K562 (cell line): ENCODE data around the gene ZSWIM8. TPM values are rescaled to one million over a fixed set of nuclear protein-coding genes. Genes with fewer than 3 reads are reported as not detected.

ENCODE experiments used
- ATAC-seq: fragments of 200-7000 bp; cut with Tn5 transposase; 3 replicates; pipeline ENCODE4 v1.9.1; 2020; ENCODE audit warnings: moderate library complexity
- BruUV-seq: library from RNA; stranded (reverse); fragments of 400-500 nt; replicated peaks from 2 replicates; lab custom pipeline; 2021; lab: Mats Ljungman, UMichigan
- CTCF ChIA-PET: fragments of 300-600 bp; formaldehyde crosslinking; extraction: SDS; loops from one replicate; lab custom pipeline; 2021; ENCODE audit warnings: low intra/inter-chr PET ratio; lab: Yijun Ruan, JAX
- POLR2A ChIA-PET: fragments of 300-600, 350-650 bp; sonication (Branson Sonifier 250); formaldehyde crosslinking; extraction: SDS; loops from one replicate; lab custom pipeline; 2021; ENCODE audit warnings: antibody characterized with exemption, inconsistent platforms; lab: Yijun Ruan, JAX
- DNase-seq, 4 experiments: peaks; one replicate each; pipeline versions ENCODE4 v3.0.0 to v3.0.0-alpha.2; 2011 to 2018; ENCODE audit warnings: low spot score in 3 of 4, mixed read lengths in 3 of 4; ENCODE audit errors: extremely low read depth in 1 of 4
- FAIRE-seq: peaks from 2 replicates; lab custom pipeline; 2011; peaks lifted over from hg19 to GRCh38; lab: Jason Lieb, UNC
- H2AFZ ChIP-seq: 2 replicates; pipeline ENCODE4 v1.6.0; 2011; ENCODE audit warnings: low read depth, low read length, control low read depth, inconsistent platforms
- H3K27ac ChIP-seq: fragments of 200-600 bp; 3 replicates; pipeline ENCODE4 v1.8.0; 2011; ENCODE audit warnings: low read depth, mild to moderate bottlenecking, control low read depth, inconsistent platforms, low read length, moderate library complexity, mixed read lengths; ENCODE audit errors: extremely low read depth
- H3K27me3 ChIP-seq, 2 experiments: fragments of 300-600 bp in 1 of 2; 2 replicates in 1 of 2; 3 replicates in 1 of 2; pipeline versions ENCODE4 v1.6.0 to v1.8.0; 2011; ENCODE audit warnings: inconsistent platforms in 2 of 2, low read length in 2 of 2, mild to moderate bottlenecking in 1 of 2, mixed read lengths in 1 of 2, moderate library complexity in 1 of 2; ENCODE audit not compliant: control insufficient read depth in 2 of 2, insufficient read depth in 2 of 2
- H3K36me3 ChIP-seq: fragments of 300-600 bp; 3 replicates; pipeline ENCODE4 v1.8.0; 2011; ENCODE audit warnings: mild to moderate bottlenecking, low read length, inconsistent platforms; ENCODE audit not compliant: control insufficient read depth, insufficient read depth
- H3K4me1 ChIP-seq, 2 experiments: fragments of 200-600 bp in 1 of 2; replicated peaks in 1 of 2; 2 replicates in 1 of 2; 3 replicates in 1 of 2; pipeline versions ENCODE4 v1.5.1 to v1.8.0; 2011; ENCODE audit warnings: inconsistent platforms in 2 of 2, low read length in 2 of 2, mild to moderate bottlenecking in 1 of 2, mixed read lengths in 1 of 2, moderate library complexity in 1 of 2; ENCODE audit not compliant: control insufficient read depth in 2 of 2, insufficient read depth in 2 of 2
- H3K4me2 ChIP-seq: 2 replicates; pipeline ENCODE4 v1.6.1; 2011; ENCODE audit warnings: low read length, control low read depth, inconsistent platforms, mixed read lengths; ENCODE audit not compliant: insufficient read depth
- H3K4me3 ChIP-seq: fragments of 200-600 bp; sonication (generic), shearing (Covaris generic); 2 replicates; pipeline ENCODE4 v1.5.1; 2016; ENCODE audit warnings: control low read depth, inconsistent platforms
- H3K79me2 ChIP-seq: fragments of 200-600 bp; 3 replicates; pipeline ENCODE4 v1.8.0; 2011; ENCODE audit warnings: low read length, inconsistent platforms; ENCODE audit not compliant: control insufficient read depth, insufficient read depth
- H3K9ac ChIP-seq, 2 experiments: 2 replicates each; pipeline versions ENCODE4 v1.6.0 to v1.6.1; 2011; ENCODE audit warnings: low read depth in 2 of 2, low read length in 2 of 2, control low read depth in 1 of 2, inconsistent platforms in 1 of 2, mild to moderate bottlenecking in 1 of 2, mixed read lengths in 1 of 2; ENCODE audit not compliant: insufficient read depth in 1 of 2
- H3K9me1 ChIP-seq: one replicate; pipeline ENCODE4 v1.6.0; 2011; ENCODE audit warnings: inconsistent platforms, mild to moderate bottlenecking, low read length, moderate library complexity; ENCODE audit not compliant: control insufficient read depth, insufficient read depth
- H3K9me3 ChIP-seq: replicated peaks from 2 replicates; pipeline ENCODE4 v1.5.1; 2011; ENCODE audit warnings: low read depth, low read length, inconsistent platforms; ENCODE audit not compliant: control insufficient read depth, insufficient read depth
- H4K20me1 ChIP-seq: replicated peaks from 2 replicates; pipeline ENCODE4 v1.6.1; 2011; ENCODE audit warnings: low read length, inconsistent platforms, mixed read lengths; ENCODE audit not compliant: control insufficient read depth, insufficient read depth
- ATF1 ChIP-seq, 2 experiments: fragments of 450-650 bp in 1 of 2; IDR thresholded peaks; 2 replicates each; pipeline ENCODE4 v1.6.1; 2016; ENCODE audit warnings: missing compliant biosample characterization in 1 of 2, missing genetic modification characterization in 1 of 2
- HDAC8 ChIP-seq: fragments of 450-650 bp; IDR thresholded peaks from 2 replicates; pipeline ENCODE4 v1.6.1; 2016; ENCODE audit warnings: mild to moderate bottlenecking, missing genetic modification characterization, moderate library complexity, missing compliant biosample characterization
- HNRNPUL1 ChIP-seq: fragments of 200-400 bp; formaldehyde crosslinking; IDR thresholded peaks from 2 replicates; pipeline ENCODE4 v1.6.1; 2017; ENCODE audit warnings: low read length
- JUN ChIP-seq, 2 experiments: sonication (generic) in 1 of 2; formaldehyde crosslinking in 1 of 2; IDR thresholded peaks; 2 replicates each; pipeline versions ENCODE4 v1.6.1 to v1.8.0; 2012 to 2022; ENCODE audit warnings: borderline replicate concordance in 2 of 2, mild to moderate bottlenecking in 2 of 2, improper control_type of control experiment in 1 of 2, low read depth in 1 of 2, low read length in 1 of 2, missing genetic modification reagents in 1 of 2
- MLLT1 ChIP-seq, 2 experiments: fragments of 450-650 bp; IDR thresholded peaks; 2 replicates each; pipeline ENCODE4 v1.6.1; 2016
- MXD1 ChIP-seq: fragments of 250-450 bp; sonication (Bioruptor Pico); IDR thresholded peaks from 2 replicates; pipeline ENCODE4 v1.8.0; 2021; ENCODE audit warnings: borderline replicate concordance, mild to moderate bottlenecking, moderate library complexity; ENCODE audit not compliant: poor library complexity, severe bottlenecking
- WHSC1 ChIP-seq: IDR thresholded peaks from one replicate; pipeline ENCODE4 v1.6.1; 2012; ENCODE audit warnings: low read length, control low read depth, inconsistent platforms
- ZBTB8A ChIP-seq: fragments of 450-650 bp; IDR thresholded peaks from 2 replicates; pipeline ENCODE4 v1.6.1; 2018; ENCODE audit warnings: mild to moderate bottlenecking, moderate library complexity; ENCODE audit not compliant: partially characterized antibody
- ZNF175 ChIP-seq: fragments of 200-800 bp; sonication (Bioruptor generic); IDR thresholded peaks from 2 replicates; pipeline ENCODE4 v1.6.1; 2016; ENCODE audit warnings: low read depth, mild to moderate bottlenecking, missing genetic modification characterization, missing compliant biosample characterization
- ZNF311 ChIP-seq: fragments of 250-450 bp; sonication (Bioruptor Pico); IDR thresholded peaks from 2 replicates; pipeline ENCODE4 v1.4.0; 2020; ENCODE audit warnings: mild to moderate bottlenecking, moderate library complexity
- WGBS: fragments of 100-300 bp; shearing (Covaris generic); methylation state at CpG from one replicate; pipeline ENCODE4 v1.1.6; 2016; ENCODE audit warnings: low coverage, mixed read lengths; ENCODE audit not compliant: insufficient coverage; ENCODE audit errors: missing lambda C conversion rate; 5-methylcytosine and 5-hydroxymethylcytosine counted together
- in situ Hi-C: fragments of 300-500 bp; cut with MboI; formaldehyde crosslinking; loops from 4 replicates; pipeline ENCODE4 v1.15.0; 2018; ENCODE audit warnings: inconsistent platforms, mixed read lengths
- intact Hi-C: fragments of 100-400 bp; cut with micrococcal nuclease; formaldehyde crosslinking; loops from 2 replicates; pipeline ENCODE4 v1.14.2; 2022
- polyA plus RNA-seq, 8 experiments: library from polyadenylated mRNA; depleted of rRNA in 4 of 8; stranded (reverse) in 5 of 8; unstranded in 3 of 8; fragments of >200 nt; fragmentation: Nextera tagmentation in 2 of 8; fragmentation: Illumina TruSeq in 1 of 8; extraction: Ambion mirVana in 2 of 8; extraction: Trizol in 1 of 8; gene quantifications; 2 replicates each; pipeline versions ENCODE4 v1.2.1 to v1.2.3, GENCODE V29; 2011 to 2014; ENCODE audit warnings: inconsistent platforms in 1 of 8, missing spikeins in 1 of 8
- total RNA-seq, 7 experiments: library from RNA; depleted of rRNA in 6 of 7; stranded (reverse); fragments of >200 nt in 6 of 7; fragmentation: Illumina TruSeq in 2 of 7; extraction: Trizol in 2 of 7; gene quantifications; 2 replicates each; pipeline versions ENCODE4 v1.2.1 to v1.2.3, GENCODE V29; 2011 to 2021; ENCODE audit warnings: low replicate concordance in 1 of 7
- TF ChIP-seq, protein P1 (sequence below): fragments of 450-650 bp; IDR thresholded peaks from 2 replicates; pipeline ENCODE4 v1.6.1; 2016; ENCODE audit warnings: missing biosample characterization, missing genetic modification characterization
- TF ChIP-seq, protein P2 (sequence below): fragments of 450-650 bp; IDR thresholded peaks from 2 replicates; pipeline ENCODE4 v1.6.1; 2017; ENCODE audit warnings: antibody characterized with exemption, mild to moderate bottlenecking

The ZSWIM8 gene
- total and polyA plus RNA-seq, 9 of the 15 experiments (the other 6 are each of a cell fraction or from before 2014, with no cell fraction given): 5.6 to 47.8 (median 26.7) TPM

DNA sequence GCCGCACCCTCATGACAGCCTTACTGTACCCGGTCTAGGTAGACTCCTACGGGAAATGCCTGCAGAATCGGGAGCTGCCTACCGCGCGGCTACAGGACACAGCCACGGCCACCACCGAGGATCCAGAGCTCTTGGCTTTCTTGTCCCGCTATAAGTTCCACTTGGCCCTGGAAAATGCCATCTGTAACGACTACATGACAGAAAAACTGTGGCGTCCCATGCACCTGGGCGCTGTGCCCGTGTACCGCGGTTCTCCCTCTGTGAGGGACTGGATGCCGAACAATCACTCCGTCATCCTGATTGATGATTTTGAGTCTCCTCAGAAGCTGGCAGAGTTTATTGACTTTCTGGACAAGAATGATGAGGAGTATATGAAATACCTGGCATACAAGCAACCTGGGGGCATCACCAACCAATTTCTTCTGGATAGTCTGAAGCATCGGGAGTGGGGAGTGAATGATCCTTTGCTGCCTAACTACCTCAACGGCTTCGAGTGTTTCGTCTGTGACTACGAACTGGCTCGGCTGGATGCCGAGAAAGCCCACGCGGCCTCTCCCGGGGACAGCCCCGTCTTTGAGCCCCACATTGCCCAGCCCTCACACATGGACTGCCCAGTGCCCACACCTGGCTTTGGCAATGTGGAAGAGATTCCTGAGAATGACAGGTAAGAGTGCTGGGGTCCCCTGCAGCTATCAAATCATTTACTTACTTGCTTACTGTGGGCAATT lies 12.1 kb upstream of the ZSWIM8 start:
- H3K27ac ChIP-seq: peak overlapping the region; percentile 91
- BruUV-seq: TSS peak; percentile 40
- DNase-seq (no peak), FAIRE-seq (peak; percentile 51), ATAC-seq (no peak; the same call in 2 of the 3 replicates)
- no peaks in the 10 kb centered on the region for H3K27me3 ChIP-seq
- H3K9ac ChIP-seq: peak overlapping the region; percentile 79 to 97
- H3K79me2 ChIP-seq: peaks cover 67% of the 10 kb centered on the region
- CTCF ChIA-PET: no interaction called here
- intact Hi-C loops: loop anchor here (5.0 kb wide), 1 partner anchor 159 kb away; no protein-coding TSS in a partner anchor
- 3% methylated on average over 29 of the region's 29 CpGs for WGBS
- H3K4me3 ChIP-seq: peak overlapping the region; percentile 74
- in situ Hi-C loops: loop anchor here (10.0 kb wide), 1 partner anchor 119 kb away; the partner anchor contains the start of gene SYNPO2L
- peaks cover 74% of the 10 kb centered on the region for H3K36me3 ChIP-seq
- peaks cover 21 to 29% of the 10 kb centered on the region in 2 experiments; a peak in 4 of 5 replicates for H3K4me1 ChIP-seq
- no peaks in the 10 kb centered on the region for H3K9me1 ChIP-seq
- POLR2A ChIA-PET: interaction anchor here (0.6 to 11.0 kb wide), 16 partner anchors 9 to 1453 kb away, joined by 3 to 137 read pairs (median 4); partner anchors contain the start of genes CHCHD1, SEC24C and ZSWIM8
- peaks cover 13% of the 10 kb centered on the region for H4K20me1 ChIP-seq
- peak overlapping the region; percentile 98 for H3K4me2 ChIP-seq
- H3K9me3 ChIP-seq: no peaks in the 10 kb centered on the region
- peak overlapping the region; percentile 94 for H2AFZ ChIP-seq
- no peak for TF ChIP-seq ZBTB8A
- 0 out of 2 replicates have a peak, but pooled peaks have one; percentile 0 for TF ChIP-seq ATF1 (CRISPR knock-in tag; IDR thresholded peaks at IDR 0.05)
- no peak for TF ChIP-seq ATF1 (tag; IDR thresholded peaks at IDR 0.05)
- no peak for TF ChIP-seq JUN (IDR thresholded peaks at IDR 0.05; ENCODE audit: borderline replicate concordance, low read depth, low read length)
- TF ChIP-seq JUN (CRISPR knock-in tag; IDR thresholded peaks at IDR 0.05; ENCODE audit: borderline replicate concordance): no peak
- TF ChIP-seq WHSC1: no peak
- TF ChIP-seq HDAC8 (tag): no peak
- no peak for TF ChIP-seq ZNF175 (CRISPR knock-in tag)
- TF ChIP-seq HNRNPUL1: no peak
- TF ChIP-seq, protein P1, sequence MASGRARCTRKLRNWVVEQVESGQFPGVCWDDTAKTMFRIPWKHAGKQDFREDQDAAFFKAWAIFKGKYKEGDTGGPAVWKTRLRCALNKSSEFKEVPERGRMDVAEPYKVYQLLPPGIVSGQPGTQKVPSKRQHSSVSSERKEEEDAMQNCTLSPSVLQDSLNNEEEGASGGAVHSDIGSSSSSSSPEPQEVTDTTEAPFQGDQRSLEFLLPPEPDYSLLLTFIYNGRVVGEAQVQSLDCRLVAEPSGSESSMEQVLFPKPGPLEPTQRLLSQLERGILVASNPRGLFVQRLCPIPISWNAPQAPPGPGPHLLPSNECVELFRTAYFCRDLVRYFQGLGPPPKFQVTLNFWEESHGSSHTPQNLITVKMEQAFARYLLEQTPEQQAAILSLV (tag): no peak
- no peak for TF ChIP-seq MLLT1 (IDR thresholded peaks at IDR 0.05)
- TF ChIP-seq, protein P2, sequence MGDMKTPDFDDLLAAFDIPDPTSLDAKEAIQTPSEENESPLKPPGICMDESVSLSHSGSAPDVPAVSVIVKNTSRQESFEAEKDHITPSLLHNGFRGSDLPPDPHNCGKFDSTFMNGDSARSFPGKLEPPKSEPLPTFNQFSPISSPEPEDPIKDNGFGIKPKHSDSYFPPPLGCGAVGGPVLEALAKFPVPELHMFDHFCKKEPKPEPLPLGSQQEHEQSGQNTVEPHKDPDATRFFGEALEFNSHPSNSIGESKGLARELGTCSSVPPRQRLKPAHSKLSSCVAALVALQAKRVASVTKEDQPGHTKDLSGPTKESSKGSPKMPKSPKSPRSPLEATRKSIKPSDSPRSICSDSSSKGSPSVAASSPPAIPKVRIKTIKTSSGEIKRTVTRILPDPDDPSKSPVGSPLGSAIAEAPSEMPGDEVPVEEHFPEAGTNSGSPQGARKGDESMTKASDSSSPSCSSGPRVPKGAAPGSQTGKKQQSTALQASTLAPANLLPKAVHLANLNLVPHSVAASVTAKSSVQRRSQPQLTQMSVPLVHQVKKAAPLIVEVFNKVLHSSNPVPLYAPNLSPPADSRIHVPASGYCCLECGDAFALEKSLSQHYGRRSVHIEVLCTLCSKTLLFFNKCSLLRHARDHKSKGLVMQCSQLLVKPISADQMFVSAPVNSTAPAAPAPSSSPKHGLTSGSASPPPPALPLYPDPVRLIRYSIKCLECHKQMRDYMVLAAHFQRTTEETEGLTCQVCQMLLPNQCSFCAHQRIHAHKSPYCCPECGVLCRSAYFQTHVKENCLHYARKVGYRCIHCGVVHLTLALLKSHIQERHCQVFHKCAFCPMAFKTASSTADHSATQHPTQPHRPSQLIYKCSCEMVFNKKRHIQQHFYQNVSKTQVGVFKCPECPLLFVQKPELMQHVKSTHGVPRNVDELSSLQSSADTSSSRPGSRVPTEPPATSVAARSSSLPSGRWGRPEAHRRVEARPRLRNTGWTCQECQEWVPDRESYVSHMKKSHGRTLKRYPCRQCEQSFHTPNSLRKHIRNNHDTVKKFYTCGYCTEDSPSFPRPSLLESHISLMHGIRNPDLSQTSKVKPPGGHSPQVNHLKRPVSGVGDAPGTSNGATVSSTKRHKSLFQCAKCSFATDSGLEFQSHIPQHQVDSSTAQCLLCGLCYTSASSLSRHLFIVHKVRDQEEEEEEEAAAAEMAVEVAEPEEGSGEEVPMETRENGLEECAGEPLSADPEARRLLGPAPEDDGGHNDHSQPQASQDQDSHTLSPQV: no peak
- TF ChIP-seq ZNF311 (CRISPR knock-in tag): no peak
- TF ChIP-seq MXD1 (CRISPR knock-in tag): no peak
